Endothelial cell of umbilical vein (primary cell): ENCODE data around the gene BANF2. TPM values are rescaled to one million over a fixed set of nuclear protein-coding genes. Genes with fewer than 3 reads are reported as not detected.

ENCODE experiments used
- BruUV-seq: library from RNA; stranded (reverse); fragments of 400-500 nt; replicated peaks from 2 replicates; lab custom pipeline; 2021; lab: Mats Ljungman, UMichigan
- CTCF ChIA-PET: fragments of 300-600, 350-600 bp; sonication (Branson Sonifier 250); formaldehyde crosslinking; loops from one replicate; lab custom pipeline; 2021; ENCODE audit warnings: antibody characterized with exemption, inconsistent platforms; lab: Charles Lee
- POLR2A ChIA-PET: fragments of 300-600, 350-600 bp; sonication (Branson Sonifier 250); formaldehyde crosslinking; loops from one replicate; lab custom pipeline; 2021; ENCODE audit warnings: antibody characterized with exemption, inconsistent platforms; lab: Charles Lee
- DNase-seq: peaks from one replicate; pipeline ENCODE4 v3.0.0-alpha.2; 2011; ENCODE audit warnings: low read depth, low spot score
- FAIRE-seq: peaks from 2 replicates; lab custom pipeline; 2011; peaks lifted over from hg19 to GRCh38; lab: Jason Lieb, UNC
- H2AFZ ChIP-seq: 2 replicates; pipeline ENCODE4 v1.6.0; 2012; ENCODE audit warnings: low read depth, low read length, control low read depth, inconsistent platforms
- H3K27ac ChIP-seq: 2 replicates; pipeline ENCODE4 v1.5.1; 2011; ENCODE audit warnings: low read depth, mild to moderate bottlenecking, control low read depth, low read length, moderate library complexity; ENCODE audit not compliant: insufficient read depth
- H3K27me3 ChIP-seq, 2 experiments: 2 replicates each; pipeline versions ENCODE4 v1.6.0 to v1.6.1; 2011; ENCODE audit warnings: low read length in 2 of 2, mixed read lengths in 1 of 2; ENCODE audit not compliant: control insufficient read depth in 2 of 2, insufficient read depth in 2 of 2
- H3K36me3 ChIP-seq, 2 experiments: 2 replicates in 1 of 2; 3 replicates in 1 of 2; pipeline ENCODE4 v1.5.1; 2011; ENCODE audit warnings: low read length in 2 of 2, mild to moderate bottlenecking in 1 of 2, moderate library complexity in 1 of 2; ENCODE audit not compliant: control insufficient read depth in 2 of 2, insufficient read depth in 2 of 2; ENCODE audit errors: extremely low read depth in 1 of 2
- H3K4me1 ChIP-seq: 3 replicates; pipeline ENCODE4 v1.5.1; 2011; ENCODE audit warnings: mild to moderate bottlenecking, low read length; ENCODE audit not compliant: control insufficient read depth, insufficient read depth; ENCODE audit errors: extremely low read depth
- H3K4me2 ChIP-seq: 2 replicates; pipeline ENCODE4 v1.6.1; 2011; ENCODE audit warnings: low read length, control low read depth, mixed read lengths; ENCODE audit not compliant: insufficient read depth
- H3K4me3 ChIP-seq, 3 experiments: fragments of 200-600 bp in 1 of 3; sonication (generic), shearing (Covaris generic) in 1 of 3; replicated peaks in 1 of 3; 2 replicates each; pipeline ENCODE4 v1.5.1; 2011 to 2016; ENCODE audit warnings: control low read depth in 3 of 3, low read length in 3 of 3, mild to moderate bottlenecking in 2 of 3, inconsistent platforms in 1 of 3, low read depth in 1 of 3, moderate library complexity in 1 of 3; ENCODE audit not compliant: insufficient read depth in 1 of 3
- H3K79me2 ChIP-seq: 2 replicates; pipeline ENCODE4 v1.6.0; 2012; ENCODE audit warnings: low read length, inconsistent platforms; ENCODE audit not compliant: control insufficient read depth, insufficient read depth
- H3K9ac ChIP-seq: replicated peaks from 2 replicates; pipeline ENCODE3; 2011; ENCODE audit warnings: low read length, control low read depth; ENCODE audit not compliant: insufficient read depth; ENCODE audit errors: extremely low read depth
- H3K9me1 ChIP-seq: replicated peaks from 3 replicates; pipeline ENCODE4 v1.6.0; 2011; ENCODE audit warnings: mild to moderate bottlenecking, low read length; ENCODE audit not compliant: control insufficient read depth, insufficient read depth; ENCODE audit errors: extremely low read depth
- H3K9me3 ChIP-seq: replicated peaks from 2 replicates; pipeline ENCODE4 v1.5.1; 2012; ENCODE audit warnings: low read length, inconsistent platforms; ENCODE audit not compliant: control insufficient read depth, insufficient read depth
- H4K20me1 ChIP-seq: replicated peaks from 2 replicates; pipeline ENCODE3; 2011; ENCODE audit warnings: mild to moderate bottlenecking, low read length; ENCODE audit not compliant: control insufficient read depth, insufficient read depth; ENCODE audit errors: extremely low read depth
- EZH2 ChIP-seq: IDR thresholded peaks from 2 replicates; pipeline ENCODE4 v1.6.1; 2012; ENCODE audit warnings: borderline replicate concordance, low read depth, mild to moderate bottlenecking, moderate library complexity, low read length, inconsistent platforms; ENCODE audit not compliant: severe bottlenecking
- FOS ChIP-seq: IDR thresholded peaks from 2 replicates; pipeline ENCODE4 v1.6.1; 2011; ENCODE audit warnings: mild to moderate bottlenecking, low read length, moderate library complexity, borderline replicate concordance; ENCODE audit not compliant: insufficient read depth
- GATA2 ChIP-seq: IDR thresholded peaks from 2 replicates; pipeline ENCODE4 v1.7.0; 2011; ENCODE audit warnings: low read depth, mild to moderate bottlenecking, moderate library complexity, mixed read lengths, low read length; ENCODE audit not compliant: insufficient read length, insufficient read depth
- JUN ChIP-seq: IDR thresholded peaks from 2 replicates; pipeline ENCODE4 v1.6.1; 2011; ENCODE audit warnings: borderline replicate concordance, low read depth; ENCODE audit not compliant: insufficient read length, insufficient read depth
- MYC ChIP-seq: IDR thresholded peaks from one replicate; pipeline ENCODE4 v1.6.1; 2011; ENCODE audit warnings: mild to moderate bottlenecking, low read depth, low read length
- POLR2A ChIP-seq: IDR thresholded peaks from 2 replicates; pipeline ENCODE4 v1.6.1; 2012; ENCODE audit warnings: low read depth, mild to moderate bottlenecking, control low read depth, low read length
- POLR2AphosphoS5 ChIP-seq: IDR thresholded peaks from 2 replicates; pipeline ENCODE4 v1.6.1; 2012; ENCODE audit warnings: low read depth, mild to moderate bottlenecking, control low read depth, low read length, moderate library complexity; ENCODE audit not compliant: insufficient read depth
- dilution Hi-C: fragments of 300-500 bp; cut with MboI; formaldehyde crosslinking; loops from one replicate; pipeline ENCODE4 v1.15.0; 2019; ENCODE audit warnings: low sequenced_read_pairs; ENCODE audit not compliant: extremely low pct_ligation_motif_present
- intact Hi-C: fragments of 100-400 bp; cut with micrococcal nuclease; formaldehyde crosslinking; loops from one replicate; pipeline ENCODE4 v1.10.0; 2022
- polyA plus RNA-seq, 4 experiments: library from polyadenylated mRNA; depleted of rRNA in 3 of 4; stranded (reverse) in 3 of 4; unstranded in 1 of 4; fragments of >200 nt; gene quantifications; 2 replicates each; pipeline versions ENCODE4 v1.2.1 to v1.2.3, GENCODE V29; 2011 to 2012; ENCODE audit warnings: missing spikeins in 1 of 4
- total RNA-seq: library from RNA; stranded (reverse); gene quantifications from 2 replicates; pipeline ENCODE4 v1.2.3, GENCODE V29; 2021
- TF ChIP-seq, protein P1 (sequence below), 2 donors: IDR thresholded peaks; 1 replicate in 1 of 2; 2 replicates in 1 of 2; pipeline ENCODE4 v1.5.1; 2011; ENCODE audit warnings: low read length in 2 of 2, mild to moderate bottlenecking in 2 of 2, moderate library complexity in 2 of 2, control low read depth in 1 of 2, inconsistent platforms in 1 of 2, low read depth in 1 of 2; ENCODE audit not compliant: insufficient read depth in 1 of 2; ENCODE audit errors: extremely low read depth in 1 of 2
- TF ChIP-seq, protein P2 (sequence below): IDR thresholded peaks from 2 replicates; pipeline ENCODE4 v1.6.1; 2011; ENCODE audit not compliant: insufficient read depth, insufficient read length

BANF2 gene
- total and polyA plus RNA-seq, 2 donors (not counting 3 experiments of a cell fraction or from before 2014, with no cell fraction given) = not detected

DNA sequence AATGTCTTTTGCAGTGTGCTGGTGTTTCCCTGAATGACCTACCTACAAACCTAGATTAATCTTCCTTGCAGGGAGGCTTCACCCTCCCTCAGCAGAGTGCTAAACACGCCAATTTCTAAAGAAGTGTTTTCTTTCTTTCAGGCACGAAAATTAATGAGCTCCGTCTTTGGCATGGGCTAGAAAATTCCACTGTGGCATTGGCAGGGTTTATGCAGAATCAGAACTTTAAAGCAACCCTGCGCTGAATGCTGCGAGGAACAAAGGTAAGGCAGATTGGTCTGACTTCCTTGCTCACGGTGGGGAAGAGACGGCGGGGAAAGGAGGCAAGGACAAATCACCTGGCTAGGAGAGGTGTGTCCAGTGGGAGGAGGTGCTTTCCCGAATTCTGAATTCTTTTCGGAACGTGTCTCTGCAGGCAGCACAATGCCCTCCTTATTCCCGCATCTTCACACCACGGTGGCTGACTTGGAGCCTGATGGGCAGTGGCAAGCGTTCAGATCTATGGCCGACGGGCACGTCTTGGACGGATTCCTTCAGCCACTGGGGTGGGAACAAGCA lies 6.2 kb upstream of the BANF2 start:
- ChIA-PET POLR2A (no interaction called here), CTCF (no interaction called here)
- no peak for DNase-seq

More for the DNA sequence above, 6.2 kb upstream of the BANF2 start:
- no peaks in the 10 kb centered on the region for H4K20me1 ChIP-seq
- no peak overlapping the region for H3K9ac ChIP-seq
- H3K4me3 ChIP-seq = no peak overlapping the region
- H3K9me1 ChIP-seq = no peaks in the 10 kb centered on the region
- TF ChIP-seq FOS (no peak), GATA2 (no peak), EZH2 (no peak), JUN (no peak), MYC (no peak), POLR2A (no peak), POLR2AphosphoS5 (no peak)
- TF ChIP-seq, protein P1, sequence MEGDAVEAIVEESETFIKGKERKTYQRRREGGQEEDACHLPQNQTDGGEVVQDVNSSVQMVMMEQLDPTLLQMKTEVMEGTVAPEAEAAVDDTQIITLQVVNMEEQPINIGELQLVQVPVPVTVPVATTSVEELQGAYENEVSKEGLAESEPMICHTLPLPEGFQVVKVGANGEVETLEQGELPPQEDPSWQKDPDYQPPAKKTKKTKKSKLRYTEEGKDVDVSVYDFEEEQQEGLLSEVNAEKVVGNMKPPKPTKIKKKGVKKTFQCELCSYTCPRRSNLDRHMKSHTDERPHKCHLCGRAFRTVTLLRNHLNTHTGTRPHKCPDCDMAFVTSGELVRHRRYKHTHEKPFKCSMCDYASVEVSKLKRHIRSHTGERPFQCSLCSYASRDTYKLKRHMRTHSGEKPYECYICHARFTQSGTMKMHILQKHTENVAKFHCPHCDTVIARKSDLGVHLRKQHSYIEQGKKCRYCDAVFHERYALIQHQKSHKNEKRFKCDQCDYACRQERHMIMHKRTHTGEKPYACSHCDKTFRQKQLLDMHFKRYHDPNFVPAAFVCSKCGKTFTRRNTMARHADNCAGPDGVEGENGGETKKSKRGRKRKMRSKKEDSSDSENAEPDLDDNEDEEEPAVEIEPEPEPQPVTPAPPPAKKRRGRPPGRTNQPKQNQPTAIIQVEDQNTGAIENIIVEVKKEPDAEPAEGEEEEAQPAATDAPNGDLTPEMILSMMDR (IDR thresholded peaks at IDR 0.05; ENCODE audit: extremely low read depth in 1 of 2, insufficient read depth in 1 of 2, low read depth in 1 of 2, low read length in 2 of 2) = no peak
- TF ChIP-seq, protein P2, sequence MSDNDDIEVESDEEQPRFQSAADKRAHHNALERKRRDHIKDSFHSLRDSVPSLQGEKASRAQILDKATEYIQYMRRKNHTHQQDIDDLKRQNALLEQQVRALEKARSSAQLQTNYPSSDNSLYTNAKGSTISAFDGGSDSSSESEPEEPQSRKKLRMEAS = no peak
- H3K27me3 ChIP-seq = peaks cover 9 to 15% of the 10 kb centered on the region in 2 experiments
- dilution Hi-C loops (no loop called here), intact Hi-C loops (no loop called here)
- H3K4me2 ChIP-seq = no peak overlapping the region
- no peaks in the 10 kb centered on the region for H3K9me3 ChIP-seq
- BruUV-seq = no TSS peak
- no peak overlapping the region for H3K27ac ChIP-seq
- no peak for FAIRE-seq
- no peaks in the 10 kb centered on the region for H3K4me1 ChIP-seq
- no peaks in the 10 kb centered on the region for H3K36me3 ChIP-seq
- no peak overlapping the region for H2AFZ ChIP-seq
- H3K79me2 ChIP-seq = no peaks in the 10 kb centered on the region
